PC-3 (cell line): ENCODE data around the gene BCKDHB. TPM values are rescaled to one million over a fixed set of nuclear protein-coding genes. Genes with fewer than 3 reads are reported as not detected.

Experiments used
- ATAC-seq: fragments of 200-7000 bp; cut with Tn5 transposase; 2 replicates; pipeline ENCODE4 v1.9.1; 2020; ENCODE audit warnings: mild to moderate bottlenecking, moderate library complexity
- BruUV-seq: library from RNA; stranded (reverse); fragments of 400-500 nt; replicated peaks from 2 replicates; lab custom pipeline; 2021; lab: Mats Ljungman, UMichigan
- CTCF ChIA-PET: fragments of 300-600 bp; sonication (Branson Sonifier 250); formaldehyde crosslinking; loops from one replicate; lab custom pipeline; 2022; ENCODE audit warnings: antibody characterized with exemption; lab: Charles Lee
- POLR2A ChIA-PET: fragments of 300-600 bp; sonication (Branson Sonifier 250); formaldehyde crosslinking; loops from one replicate; lab custom pipeline; 2022; ENCODE audit warnings: antibody characterized with exemption; ENCODE audit not compliant: unreplicated experiment; lab: Charles Lee
- DNase-seq: peaks from one replicate; pipeline ENCODE4 v3.0.0-alpha.2; 2015
- H2AFZ ChIP-seq: fragments of 300-600 bp; sonication (generic); 2 replicates; pipeline ENCODE4 v1.6.0; 2016; ENCODE audit warnings: antibody characterized with exemption, low read length
- H3F3A ChIP-seq: fragments of 300-600 bp; sonication (generic); one replicate; pipeline ENCODE4 v1.6.0; 2017; ENCODE audit warnings: antibody characterized with exemption, low read length, control low read depth, mild to moderate bottlenecking; ENCODE audit not compliant: unreplicated experiment
- H3K27ac ChIP-seq: fragments of 300-600 bp; sonication (generic); 2 replicates; pipeline ENCODE4 v1.5.1; 2016; ENCODE audit warnings: mild to moderate bottlenecking, low read length
- H3K27me3 ChIP-seq: fragments of 300-600 bp; sonication (generic); 2 replicates; pipeline ENCODE4 v1.6.1; 2016; ENCODE audit warnings: low read length, mixed read lengths
- H3K36me3 ChIP-seq: fragments of 300-600 bp; sonication (generic); 2 replicates; pipeline ENCODE4 v1.6.1; 2016; ENCODE audit warnings: low read depth, mixed run types, low read length, mixed read lengths
- H3K4me1 ChIP-seq: fragments of 300-600 bp; sonication (generic); 2 replicates; pipeline ENCODE4 v1.5.1; 2016; ENCODE audit warnings: low read length; ENCODE audit not compliant: insufficient read depth
- H3K4me2 ChIP-seq: fragments of 300-600 bp; sonication (generic); 2 replicates; pipeline ENCODE4 v1.6.0; 2016; ENCODE audit warnings: low read length
- H3K4me3 ChIP-seq: fragments of 300-600 bp; sonication (generic); 2 replicates; pipeline ENCODE4 v1.5.1; 2016; ENCODE audit warnings: mild to moderate bottlenecking, low read length, mixed read lengths
- H3K79me2 ChIP-seq: fragments of 300-600 bp; sonication (generic); 2 replicates; pipeline ENCODE4 v1.6.1; 2017; ENCODE audit warnings: low read length, mixed read lengths
- H3K9ac ChIP-seq: fragments of 300-600 bp; sonication (generic); 2 replicates; pipeline ENCODE4 v1.6.0; 2016; ENCODE audit warnings: mild to moderate bottlenecking, low read length
- H3K9me2 ChIP-seq: fragments of 300-600 bp; sonication (generic); replicated peaks from 2 replicates; pipeline ENCODE4 v1.6.1; 2016; ENCODE audit warnings: mixed run types, low read length, mixed read lengths
- H3K9me3 ChIP-seq: fragments of 300-600 bp; sonication (generic); 2 replicates; pipeline ENCODE4 v1.6.1; 2016; ENCODE audit warnings: low read length, mixed read lengths
- H4K20me1 ChIP-seq: fragments of 300-600 bp; sonication (generic); 2 replicates; pipeline ENCODE4 v1.6.1; 2016; ENCODE audit warnings: low read length, mixed read lengths
- CTCF ChIP-seq: fragments of 300-600 bp; sonication (generic); conservative IDR thresholded peaks from 2 replicates; pipeline ENCODE4 v1.5.1; 2017; ENCODE audit warnings: antibody characterized with exemption, low read depth, mild to moderate bottlenecking, low read length
- EZH2 ChIP-seq: fragments of 300-600 bp; sonication (generic); IDR thresholded peaks from one replicate; pipeline ENCODE4 v1.6.1; 2017; ENCODE audit warnings: antibody characterized with exemption, mild to moderate bottlenecking, low read length; ENCODE audit not compliant: unreplicated experiment
- EZH2phosphoT487 ChIP-seq: fragments of 300-600 bp; sonication (generic); IDR thresholded peaks from 2 replicates; pipeline ENCODE4 v1.6.1; 2018; ENCODE audit warnings: mild to moderate bottlenecking, antibody characterized with exemption, low read length, borderline replicate concordance
- intact Hi-C: fragments of 100-400 bp; cut with micrococcal nuclease; formaldehyde crosslinking; loops from 2 replicates; pipeline ENCODE4 v1.9.0; 2023
- total RNA-seq: library from RNA; depleted of rRNA; stranded (reverse); fragments of >200 nt; gene quantifications from 2 replicates; pipeline ENCODE4 v1.2.3, GENCODE V29; 2014

BCKDHB gene
- total RNA-seq, 1 experiment from 2014 or later: 9.9 TPM

GRCh38 chr6:80249897-80250296, 143.4 kb downstream of the BCKDHB start:
- intact Hi-C loops: no loop called here
- no peak for TF ChIP-seq EZH2
- no peak for TF ChIP-seq EZH2phosphoT487
- TF ChIP-seq CTCF: no peak
- H3K4me3 ChIP-seq: no peak overlapping the region
- no peaks in the 10 kb centered on the region for H3K36me3 ChIP-seq
- H3K27me3 ChIP-seq: no peaks in the 10 kb centered on the region
- H3K9me2 ChIP-seq: no peaks in the 10 kb centered on the region
- CTCF ChIA-PET: no interaction called here
- DNase-seq (no peak), ATAC-seq (no peak)
- no peaks in the 10 kb centered on the region for H3F3A ChIP-seq
- no peak overlapping the region for H3K9ac ChIP-seq
- BruUV-seq: no TSS peak
- H4K20me1 ChIP-seq: no peaks in the 10 kb centered on the region
- H3K9me3 ChIP-seq: no peaks in the 10 kb centered on the region
- H3K4me2 ChIP-seq: no peak overlapping the region
- H3K27ac ChIP-seq: no peak overlapping the region
- H2AFZ ChIP-seq: no peak overlapping the region
- H3K4me1 ChIP-seq: no peaks in the 10 kb centered on the region
- no peaks in the 10 kb centered on the region for H3K79me2 ChIP-seq
- POLR2A ChIA-PET: no interaction called here

GRCh38 chr6:80250391-80250997, 144.0 kb downstream of the BCKDHB start:
- TF ChIP-seq CTCF (no peak), EZH2phosphoT487 (no peak), EZH2 (no peak)
- ATAC-seq: no peak
- BruUV-seq: no TSS peak
- CTCF ChIA-PET: no interaction called here
- Histone ChIP-seq H3K36me3 (no peaks in the 10 kb centered on the region), H3F3A (no peaks in the 10 kb centered on the region), H3K9me3 (no peaks in the 10 kb centered on the region), H3K4me2 (no peak overlapping the region), H3K27me3 (no peaks in the 10 kb centered on the region), H4K20me1 (no peaks in the 10 kb centered on the region), H3K4me3 (no peak overlapping the region), H2AFZ (no peak overlapping the region), H3K4me1 (no peaks in the 10 kb centered on the region), H3K9ac (no peak overlapping the region), H3K79me2 (no peaks in the 10 kb centered on the region), H3K9me2 (no peaks in the 10 kb centered on the region), H3K27ac (no peak overlapping the region)
- DNase-seq: no peak
- intact Hi-C loops: no loop called here
- POLR2A ChIA-PET: no interaction called here

- Histone ChIP-seq H3K9me2 (no peaks in the 10 kb centered on the region), H3K36me3 (no peaks in the 10 kb centered on the region), H3K4me2 (no peak overlapping the region), H3K27ac (no peak overlapping the region), H3F3A (no peaks in the 10 kb centered on the region), H3K27me3 (no peaks in the 10 kb centered on the region), H3K4me1 (no peaks in the 10 kb centered on the region), H3K9me3 (no peaks in the 10 kb centered on the region), H3K4me3 (no peak overlapping the region), H3K79me2 (no peaks in the 10 kb centered on the region), H4K20me1 (no peaks in the 10 kb centered on the region), H2AFZ (no peak overlapping the region), H3K9ac (no peak overlapping the region)
- intact Hi-C loops: no loop called here
- ChIA-PET CTCF (interaction anchor here (1.2 kb wide), 1 partner anchor 302 kb away, joined by 6 read pairs; no protein-coding TSS in a partner anchor), POLR2A (no interaction called here)
- ATAC-seq: no peak
- no TSS peak for BruUV-seq
- no peak for TF ChIP-seq EZH2
- no peak for TF ChIP-seq CTCF
- no peak for TF ChIP-seq EZH2phosphoT487
- no peak for DNase-seq
Observed at GRCh38 chr6:80251321-80251720, 144.8 kb downstream of the BCKDHB start.
